ENCODE data around the gene CAMK2D. TPM values are rescaled to one million over a fixed set of nuclear protein-coding genes. Genes with fewer than 3 reads are reported as not detected.

CAMK2D gene
- total and polyA plus RNA-seq, 8 donors = 8.8 to 155 (median 64.5) TPM

GRCh38 chr4:113760795-113761619 lies 531 bp downstream of the CAMK2D start:
- Histone ChIP-seq H3K27me3 (no peaks in the 10 kb centered on the region), H3K4me1 (peaks cover 8 to 48% (median 35%) of the 10 kb centered on the region in 4 donors), H3K27ac (peak overlapping the region; percentile 92 to 99 (median 99)), H3K36me3 (no peaks in the 10 kb centered on the region), H3K9me3 (no peaks in the 10 kb centered on the region), H3K4me3 (peak overlapping the region; percentile 67 to 78 (median 68))
- DNase-seq = peak; percentile 76 to 90
- WGBS, 5 donors = 0% methylated on average over 42 to 64 of the region's 64 CpGs
- intact Hi-C loops (cut with DNase I; ENCODE audit: low total_unique reads) = no loop called here
- peak; percentile 6 to 35 (median 25) for TF ChIP-seq POLR2AphosphoS5 (IDR thresholded peaks at IDR 0.05)
- no peak for TF ChIP-seq EP300 (IDR thresholded peaks at IDR 0.05)

- H3K27ac ChIP-seq = peak overlapping the region; percentile 92 to 99 (median 99)
- H3K4me1 ChIP-seq = peaks cover 8 to 55% (median 39%) of the 10 kb centered on the region in 4 donors
- intact Hi-C loops (cut with DNase I; ENCODE audit: low total_unique reads) = no loop called here
- TF ChIP-seq EP300 (IDR thresholded peaks at IDR 0.05) (no peak), POLR2A (IDR thresholded peaks at IDR 0.05) (no peak), POLR2AphosphoS5 (IDR thresholded peaks at IDR 0.05) (peak in 2 of 3 donors; percentile 7 to 19), CTCF (IDR thresholded peaks at IDR 0.05) (no peak)
- 1% methylated on average over 22 of the region's 22 CpGs for WGBS, 5 donors
- no peaks in the 10 kb centered on the region for H3K36me3 ChIP-seq
- no peaks in the 10 kb centered on the region for H3K27me3 ChIP-seq
- no peaks in the 10 kb centered on the region for H3K9me3 ChIP-seq
- H3K4me3 ChIP-seq = peak overlapping the region; percentile 67 to 78 (median 68)
- peak; percentile 32 to 71 for DNase-seq
These were observed 1.3 kb downstream of the CAMK2D start for GRCh38 chr4:113760094-113760794.

- peak in 1 of 2 donors; percentile 47 for DNase-seq
- peak overlapping the region in 4 of 5 donors; percentile 92 to 99 (median 98) for H3K27ac ChIP-seq
- H3K36me3 ChIP-seq = no peaks in the 10 kb centered on the region
- no peaks in the 10 kb centered on the region for H3K9me3 ChIP-seq
- peaks cover 8 to 61% (median 40%) of the 10 kb centered on the region in 4 donors for H3K4me1 ChIP-seq
- WGBS, 5 donors = 4 to 12% (median 8%) methylated on average over 4 of the region's 4 CpGs
- intact Hi-C loops (cut with DNase I; ENCODE audit: low total_unique reads) = no loop called here
- no peaks in the 10 kb centered on the region for H3K27me3 ChIP-seq
- H3K4me3 ChIP-seq = peak overlapping the region; percentile 67 to 78 (median 68)
- TF ChIP-seq POLR2AphosphoS5 (IDR thresholded peaks at IDR 0.05) (no peak), CTCF (IDR thresholded peaks at IDR 0.05) (no peak), EP300 (IDR thresholded peaks at IDR 0.05) (no peak), POLR2A (IDR thresholded peaks at IDR 0.05) (no peak)
These were observed 1.8 kb downstream of the CAMK2D start for GRCh38 chr4:113759696-113760093.

GRCh38 chr4:113758372-113758771 lies 3.2 kb downstream of the CAMK2D start:
- intact Hi-C loops (cut with DNase I; ENCODE audit: low total_unique reads) = no loop called here
- H3K4me3 ChIP-seq = peak overlapping the region; percentile 67 to 78 (median 68)
- no peak for DNase-seq
- peaks cover 8 to 65% (median 43%) of the 10 kb centered on the region in 4 donors for H3K4me1 ChIP-seq
- WGBS, 5 donors = 57 to 78% (median 63%) methylated on average over 6 of the region's 6 CpGs
- H3K27me3 ChIP-seq = no peaks in the 10 kb centered on the region
- no peaks in the 10 kb centered on the region for H3K9me3 ChIP-seq
- H3K27ac ChIP-seq = peak overlapping the region in 2 of 5 donors; percentile 99
- TF ChIP-seq CTCF (IDR thresholded peaks at IDR 0.05) (no peak), POLR2A (IDR thresholded peaks at IDR 0.05) (no peak), POLR2AphosphoS5 (IDR thresholded peaks at IDR 0.05) (no peak), EP300 (IDR thresholded peaks at IDR 0.05) (no peak)
- no peaks in the 10 kb centered on the region for H3K36me3 ChIP-seq

Measured in stomach (tissue), 9 donors.